HepG2 (cell line): ENCODE data around the gene RERGL. TPM values are rescaled to one million over a fixed set of nuclear protein-coding genes. Genes with fewer than 3 reads are reported as not detected.

Experiments
- ATAC-seq: fragments of 200-7000 bp; cut with Tn5 transposase; 3 replicates; pipeline ENCODE4 v1.9.1; 2020; ENCODE audit warnings: mild to moderate bottlenecking, moderate library complexity
- BruUV-seq: library from RNA; stranded (reverse); fragments of 400-500 nt; replicated peaks from 2 replicates; lab custom pipeline; 2021; lab: Mats Ljungman, UMichigan
- CTCF ChIA-PET: fragments of 300-600 bp; formaldehyde crosslinking; extraction: SDS; loops from one replicate; lab custom pipeline; 2021; ENCODE audit warnings: low total read pairs, inconsistent platforms, low intra/inter-chr PET ratio; lab: Yijun Ruan, JAX
- POLR2A ChIA-PET: fragments of 350-600 bp; sonication (Branson Sonifier 250); formaldehyde crosslinking; loops from one replicate; lab custom pipeline; 2020; ENCODE audit warnings: antibody characterized with exemption, inconsistent platforms; lab: Yijun Ruan, JAX
- DNase-seq: peaks from one replicate; pipeline ENCODE4 v3.0.0-alpha.2; 2015; ENCODE audit warnings: low spot score
- FAIRE-seq: peaks from 3 replicates; lab custom pipeline; 2011; peaks lifted over from hg19 to GRCh38; lab: Jason Lieb, UNC
- H2AFZ ChIP-seq: one replicate; pipeline ENCODE4 v1.6.1; 2011; ENCODE audit warnings: low read length, inconsistent platforms
- H3K27ac ChIP-seq: fragments of 300-600 bp; 3 replicates; pipeline ENCODE4 v1.8.0; 2011; ENCODE audit warnings: mixed run types, mild to moderate bottlenecking, mixed read lengths, low read length, inconsistent platforms; ENCODE audit not compliant: insufficient read depth; ENCODE audit errors: extremely low read length
- H3K27me3 ChIP-seq, 2 experiments: fragments of 200-600 bp in 1 of 2; 2 replicates in 1 of 2; 3 replicates in 1 of 2; pipeline versions ENCODE4 v1.6.0 to v1.8.0; 2011; ENCODE audit warnings: low read length in 2 of 2, mild to moderate bottlenecking in 2 of 2, moderate library complexity in 2 of 2, inconsistent platforms in 1 of 2; ENCODE audit not compliant: insufficient read depth in 2 of 2, control insufficient read depth in 1 of 2
- H3K36me3 ChIP-seq, 2 experiments: fragments of 200-600 bp in 1 of 2; replicated peaks in 1 of 2; 2 replicates in 1 of 2; 3 replicates in 1 of 2; pipeline versions ENCODE4 v1.5.1 to v1.8.0; 2011; ENCODE audit warnings: low read length in 2 of 2, inconsistent platforms in 1 of 2; ENCODE audit not compliant: insufficient read depth in 2 of 2, control insufficient read depth in 1 of 2
- H3K4me1 ChIP-seq: 2 replicates; pipeline ENCODE4 v1.5.1; 2012; ENCODE audit warnings: low read length, inconsistent platforms; ENCODE audit not compliant: insufficient read depth
- H3K4me2 ChIP-seq: 2 replicates; pipeline ENCODE4 v1.6.0; 2011; ENCODE audit warnings: low read depth, low read length, inconsistent platforms
- H3K4me3 ChIP-seq, 3 experiments: fragments of 200-600 bp in 1 of 3; sonication (generic), shearing (Covaris generic) in 1 of 3; replicated peaks in 1 of 3; 2 replicates each; pipeline ENCODE4 v1.5.1; 2011 to 2016; ENCODE audit warnings: low read length in 3 of 3, inconsistent platforms in 2 of 3, low read depth in 2 of 3, mild to moderate bottlenecking in 2 of 3, control low read depth in 1 of 3, mixed read lengths in 1 of 3; ENCODE audit not compliant: insufficient read depth in 1 of 3
- H3K79me2 ChIP-seq: one replicate; pipeline ENCODE4 v1.6.1; 2011; ENCODE audit warnings: low read length, inconsistent platforms; ENCODE audit not compliant: insufficient read depth
- H3K9ac ChIP-seq: 2 replicates; pipeline ENCODE4 v1.6.0; 2011; ENCODE audit warnings: mild to moderate bottlenecking, low read depth, low read length, inconsistent platforms; ENCODE audit not compliant: insufficient read depth
- H3K9me3 ChIP-seq: 2 replicates; pipeline ENCODE4 v1.5.1; 2012; ENCODE audit warnings: mild to moderate bottlenecking, low read length
- H4K20me1 ChIP-seq: 2 replicates; pipeline ENCODE4 v1.6.0; 2011; ENCODE audit warnings: inconsistent platforms, mild to moderate bottlenecking, low read length, moderate library complexity; ENCODE audit not compliant: insufficient read depth
- CCDC6 ChIP-seq: sonication (generic); formaldehyde crosslinking; IDR thresholded peaks from 2 replicates; pipeline ENCODE4 v1.8.1; 2022; ENCODE audit warnings: mild to moderate bottlenecking, missing genetic modification reagents, moderate library complexity
- CREM ChIP-seq, 2 experiments: sonication (generic) in 1 of 2; formaldehyde crosslinking in 1 of 2; IDR thresholded peaks; 2 replicates each; pipeline versions ENCODE4 v1.4.0 to v1.6.1; 2016 to 2020; ENCODE audit warnings: antibody characterized with exemption in 1 of 2, mild to moderate bottlenecking in 1 of 2, missing genetic modification reagents in 1 of 2
- HNRNPLL ChIP-seq: fragments of 200-400 bp; formaldehyde crosslinking; IDR thresholded peaks from 2 replicates; pipeline ENCODE4 v1.6.1; 2017; ENCODE audit warnings: mild to moderate bottlenecking, low read depth, low read length; ENCODE audit not compliant: poor library complexity, severe bottlenecking
- KLF13 ChIP-seq: sonication (generic); formaldehyde crosslinking; IDR thresholded peaks from 2 replicates; pipeline ENCODE4 v1.4.0; 2020; ENCODE audit warnings: mild to moderate bottlenecking, missing genetic modification reagents
- NBN ChIP-seq: fragments of 450-650 bp; conservative IDR thresholded peaks from 2 replicates; pipeline ENCODE4 v1.6.1; 2017
- RFX1 ChIP-seq: fragments of 450-650 bp; IDR thresholded peaks from 2 replicates; pipeline ENCODE4 v1.6.1; 2017
- SRF ChIP-seq: IDR thresholded peaks from 2 replicates; pipeline ENCODE4 v1.6.1; 2011; ENCODE audit warnings: mild to moderate bottlenecking, low read depth, low read length, moderate library complexity
- ZFP36L1 ChIP-seq: sonication (generic); formaldehyde crosslinking; IDR thresholded peaks from 2 replicates; pipeline ENCODE4 v1.8.0; 2022; ENCODE audit warnings: mild to moderate bottlenecking, missing genetic modification reagents, moderate library complexity
- ZFY ChIP-seq: sonication (generic); formaldehyde crosslinking; IDR thresholded peaks from 2 replicates; pipeline ENCODE4 v1.4.0; 2020; ENCODE audit warnings: missing genetic modification reagents
- ZNF296 ChIP-seq: sonication (generic); formaldehyde crosslinking; conservative IDR thresholded peaks from 2 replicates; pipeline ENCODE4 v1.5.0; 2020; ENCODE audit warnings: mild to moderate bottlenecking, missing genetic modification reagents
- ZNF777 ChIP-seq: sonication (generic); formaldehyde crosslinking; IDR thresholded peaks from 2 replicates; pipeline ENCODE4 v1.4.0; 2020; ENCODE audit warnings: missing genetic modification reagents
- ZNF850 ChIP-seq: sonication (generic); formaldehyde crosslinking; conservative IDR thresholded peaks from 2 replicates; pipeline ENCODE4 v1.9.0; 2021; ENCODE audit warnings: mild to moderate bottlenecking, missing genetic modification reagents
- WGBS: methylation state at CpG from one replicate; pipeline ENCODE4 v1.1.6; 2017; ENCODE audit warnings: low lambda C conversion rate; 5-methylcytosine and 5-hydroxymethylcytosine counted together
- in situ Hi-C: cut with HindIII; loops from 2 replicates; pipeline ENCODE4 v1.10.0; 2017; ENCODE audit warnings: low pct_unique_long_range_greater_than_20kb; ENCODE audit not compliant: extremely low pct_ligation_motif_present
- intact Hi-C: fragments of 100-400 bp; cut with micrococcal nuclease; formaldehyde crosslinking; loops from one replicate; pipeline ENCODE4 v1.10.0; 2022; ENCODE audit not compliant: unreplicated experiment
- polyA plus RNA-seq, 8 experiments: library from polyadenylated mRNA; depleted of rRNA in 3 of 8; stranded (reverse) in 7 of 8; unstranded in 1 of 8; fragments of >200 nt; fragmentation: Illumina TruSeq in 4 of 8; extraction: Trizol in 4 of 8; gene quantifications; 2 replicates each; pipeline versions ENCODE4 v1.2.1 to v1.2.3, GENCODE V29; 2011 to 2016; ENCODE audit warnings: low read depth in 4 of 8, missing spikeins in 1 of 8, mixed read lengths in 1 of 8; ENCODE audit not compliant: insufficient read depth in 1 of 8
- total RNA-seq, 5 experiments: library from RNA; depleted of rRNA; stranded (reverse); fragments of >200 nt; fragmentation: Illumina TruSeq; extraction: Trizol; gene quantifications; 2 replicates each; pipeline ENCODE4 v1.2.3, GENCODE V29; 2016; ENCODE audit warnings: low read depth in 1 of 5
- TF ChIP-seq, protein P1 (sequence below): sonication (generic); formaldehyde crosslinking; IDR thresholded peaks from 2 replicates; pipeline ENCODE4 v1.4.0; 2020; ENCODE audit warnings: missing genetic modification reagents
- TF ChIP-seq, protein P2 (sequence below): sonication (generic); formaldehyde crosslinking; IDR thresholded peaks from 2 replicates; pipeline ENCODE4 v1.9.0; 2022; ENCODE audit warnings: low read depth, missing genetic modification reagents
- TF ChIP-seq, protein P3 (sequence below): sonication (generic); formaldehyde crosslinking; IDR thresholded peaks from 2 replicates; pipeline ENCODE4 v1.4.0; 2020; ENCODE audit warnings: missing genetic modification reagents

RERGL gene
- total and polyA plus RNA-seq, 2 of the 13 experiments (the other 11 are each of a cell fraction or from before 2014, with no cell fraction given) = not detected

DNA sequence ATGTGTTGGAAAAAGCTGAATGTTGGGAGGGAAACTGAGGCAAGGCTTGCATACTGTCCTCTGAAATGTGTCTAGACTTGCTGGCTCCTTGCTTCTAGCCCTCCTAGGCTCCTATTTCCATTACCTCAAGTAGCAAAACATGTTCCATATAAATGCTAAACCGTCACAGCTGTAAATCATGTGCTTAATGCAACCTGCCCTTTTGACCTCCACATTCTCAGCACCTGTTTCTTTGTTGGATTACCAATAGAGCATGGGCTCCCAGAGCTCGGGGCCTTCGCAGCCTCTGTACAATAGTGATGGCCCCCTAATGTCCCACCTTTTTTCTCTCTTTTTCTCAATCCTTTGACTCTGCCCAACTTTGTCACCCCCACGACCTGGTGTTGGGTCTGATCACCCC is 23.3 kb downstream of the RERGL start:
- CTCF ChIA-PET = no interaction called here
- FAIRE-seq = no peak
- WGBS = 1% methylated on average over 4 of the region's 4 CpGs
- no peak overlapping the region for H3K4me2 ChIP-seq
- intact Hi-C loops (no loop called here), in situ Hi-C loops (no loop called here)
- peaks cover 14% of the 10 kb centered on the region; the same call in 1 of the 2 replicates for H3K9me3 ChIP-seq
- H3K36me3 ChIP-seq = no peaks in the 10 kb centered on the region
- DNase-seq = no peak
- H2AFZ ChIP-seq = no peak overlapping the region
- POLR2A ChIA-PET = no interaction called here
- H3K9ac ChIP-seq = no peak overlapping the region
- TF ChIP-seq ZFY (CRISPR knock-in tag) (no peak), ZFP36L1 (no peak), CCDC6 (no peak), NBN (no peak), ZNF850 (CRISPR knock-in tag) (no peak), HNRNPLL (no peak), RFX1 (no peak), SRF (no peak), CREM (IDR thresholded peaks at IDR 0.05) (no peak), CREM (CRISPR knock-in tag; IDR thresholded peaks at IDR 0.05) (no peak), ZNF777 (CRISPR knock-in tag) (no peak), KLF13 (CRISPR knock-in tag) (no peak), ZNF296 (no peak)
- TF ChIP-seq, protein P1, sequence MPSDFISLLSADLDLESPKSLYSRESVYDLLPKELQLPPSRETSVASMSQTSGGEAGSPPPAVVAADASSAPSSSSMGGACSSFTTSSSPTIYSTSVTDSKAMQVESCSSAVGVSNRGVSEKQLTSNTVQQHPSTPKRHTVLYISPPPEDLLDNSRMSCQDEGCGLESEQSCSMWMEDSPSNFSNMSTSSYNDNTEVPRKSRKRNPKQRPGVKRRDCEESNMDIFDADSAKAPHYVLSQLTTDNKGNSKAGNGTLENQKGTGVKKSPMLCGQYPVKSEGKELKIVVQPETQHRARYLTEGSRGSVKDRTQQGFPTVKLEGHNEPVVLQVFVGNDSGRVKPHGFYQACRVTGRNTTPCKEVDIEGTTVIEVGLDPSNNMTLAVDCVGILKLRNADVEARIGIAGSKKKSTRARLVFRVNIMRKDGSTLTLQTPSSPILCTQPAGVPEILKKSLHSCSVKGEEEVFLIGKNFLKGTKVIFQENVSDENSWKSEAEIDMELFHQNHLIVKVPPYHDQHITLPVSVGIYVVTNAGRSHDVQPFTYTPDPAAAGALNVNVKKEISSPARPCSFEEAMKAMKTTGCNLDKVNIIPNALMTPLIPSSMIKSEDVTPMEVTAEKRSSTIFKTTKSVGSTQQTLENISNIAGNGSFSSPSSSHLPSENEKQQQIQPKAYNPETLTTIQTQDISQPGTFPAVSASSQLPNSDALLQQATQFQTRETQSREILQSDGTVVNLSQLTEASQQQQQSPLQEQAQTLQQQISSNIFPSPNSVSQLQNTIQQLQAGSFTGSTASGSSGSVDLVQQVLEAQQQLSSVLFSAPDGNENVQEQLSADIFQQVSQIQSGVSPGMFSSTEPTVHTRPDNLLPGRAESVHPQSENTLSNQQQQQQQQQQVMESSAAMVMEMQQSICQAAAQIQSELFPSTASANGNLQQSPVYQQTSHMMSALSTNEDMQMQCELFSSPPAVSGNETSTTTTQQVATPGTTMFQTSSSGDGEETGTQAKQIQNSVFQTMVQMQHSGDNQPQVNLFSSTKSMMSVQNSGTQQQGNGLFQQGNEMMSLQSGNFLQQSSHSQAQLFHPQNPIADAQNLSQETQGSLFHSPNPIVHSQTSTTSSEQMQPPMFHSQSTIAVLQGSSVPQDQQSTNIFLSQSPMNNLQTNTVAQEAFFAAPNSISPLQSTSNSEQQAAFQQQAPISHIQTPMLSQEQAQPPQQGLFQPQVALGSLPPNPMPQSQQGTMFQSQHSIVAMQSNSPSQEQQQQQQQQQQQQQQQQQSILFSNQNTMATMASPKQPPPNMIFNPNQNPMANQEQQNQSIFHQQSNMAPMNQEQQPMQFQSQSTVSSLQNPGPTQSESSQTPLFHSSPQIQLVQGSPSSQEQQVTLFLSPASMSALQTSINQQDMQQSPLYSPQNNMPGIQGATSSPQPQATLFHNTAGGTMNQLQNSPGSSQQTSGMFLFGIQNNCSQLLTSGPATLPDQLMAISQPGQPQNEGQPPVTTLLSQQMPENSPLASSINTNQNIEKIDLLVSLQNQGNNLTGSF (CRISPR knock-in tag) = no peak
- TF ChIP-seq, protein P2, sequence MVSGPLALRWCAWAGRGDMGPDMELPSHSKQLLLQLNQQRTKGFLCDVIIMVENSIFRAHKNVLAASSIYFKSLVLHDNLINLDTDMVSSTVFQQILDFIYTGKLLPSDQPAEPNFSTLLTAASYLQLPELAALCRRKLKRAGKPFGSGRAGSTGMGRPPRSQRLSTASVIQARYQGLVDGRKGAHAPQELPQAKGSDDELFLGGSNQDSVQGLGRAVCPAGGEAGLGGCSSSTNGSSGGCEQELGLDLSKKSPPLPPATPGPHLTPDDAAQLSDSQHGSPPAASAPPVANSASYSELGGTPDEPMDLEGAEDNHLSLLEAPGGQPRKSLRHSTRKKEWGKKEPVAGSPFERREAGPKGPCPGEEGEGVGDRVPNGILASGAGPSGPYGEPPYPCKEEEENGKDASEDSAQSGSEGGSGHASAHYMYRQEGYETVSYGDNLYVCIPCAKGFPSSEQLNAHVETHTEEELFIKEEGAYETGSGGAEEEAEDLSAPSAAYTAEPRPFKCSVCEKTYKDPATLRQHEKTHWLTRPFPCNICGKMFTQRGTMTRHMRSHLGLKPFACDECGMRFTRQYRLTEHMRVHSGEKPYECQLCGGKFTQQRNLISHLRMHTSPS (CRISPR knock-in tag) = no peak
- TF ChIP-seq, protein P3, sequence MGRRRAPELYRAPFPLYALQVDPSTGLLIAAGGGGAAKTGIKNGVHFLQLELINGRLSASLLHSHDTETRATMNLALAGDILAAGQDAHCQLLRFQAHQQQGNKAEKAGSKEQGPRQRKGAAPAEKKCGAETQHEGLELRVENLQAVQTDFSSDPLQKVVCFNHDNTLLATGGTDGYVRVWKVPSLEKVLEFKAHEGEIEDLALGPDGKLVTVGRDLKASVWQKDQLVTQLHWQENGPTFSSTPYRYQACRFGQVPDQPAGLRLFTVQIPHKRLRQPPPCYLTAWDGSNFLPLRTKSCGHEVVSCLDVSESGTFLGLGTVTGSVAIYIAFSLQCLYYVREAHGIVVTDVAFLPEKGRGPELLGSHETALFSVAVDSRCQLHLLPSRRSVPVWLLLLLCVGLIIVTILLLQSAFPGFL (CRISPR knock-in tag) = no peak
- TF ChIP-seq, all 625 proteins: peak for 0
- no peaks in the 10 kb centered on the region for H3K79me2 ChIP-seq
- no peaks in the 10 kb centered on the region for H3K27me3 ChIP-seq
- H3K27ac ChIP-seq = no peak overlapping the region
- H3K4me1 ChIP-seq = no peaks in the 10 kb centered on the region
- H4K20me1 ChIP-seq = no peaks in the 10 kb centered on the region
- BruUV-seq = no TSS peak
- ATAC-seq = no peak
- no peak overlapping the region for H3K4me3 ChIP-seq
